Neutrophil (primary cell): ENCODE measurements around the gene ABI1.

Experiments
- H3K27ac ChIP-seq: fragments of 200-600 bp; sonication (generic); 2 replicates; pipeline ENCODE4 v1.5.1; 2016; ENCODE audit warnings: mild to moderate bottlenecking, moderate library complexity
- H3K27me3 ChIP-seq: fragments of 200-600 bp; sonication (generic); 2 replicates; pipeline ENCODE4 v1.6.0; 2016; ENCODE audit warnings: mild to moderate bottlenecking
- H3K36me3 ChIP-seq: fragments of 200-600 bp; sonication (generic); 2 replicates; pipeline ENCODE4 v1.5.1; 2017
- H3K4me1 ChIP-seq, 2 experiments: fragments of 200-600 bp in 1 of 2; sonication (generic) in 1 of 2; 1 replicate in 1 of 2; 2 replicates in 1 of 2; pipeline versions ENCODE4 v1.5.1 to v1.6.1; 2013 to 2016; ENCODE audit warnings: low read depth in 1 of 2, low read length in 1 of 2, mild to moderate bottlenecking in 1 of 2, moderate library complexity in 1 of 2; ENCODE audit not compliant: control insufficient read depth in 1 of 2, insufficient read depth in 1 of 2
- H3K4me3 ChIP-seq, 2 experiments: fragments of 200-600 bp in 1 of 2; sonication (generic) in 1 of 2; 1 replicate in 1 of 2; 2 replicates in 1 of 2; pipeline ENCODE4 v1.5.1; 2013 to 2016; ENCODE audit warnings: low read depth in 1 of 2, low read length in 1 of 2, mild to moderate bottlenecking in 1 of 2, moderate library complexity in 1 of 2
- H3K9me3 ChIP-seq: fragments of 200-600 bp; sonication (generic); 2 replicates; pipeline ENCODE4 v1.5.1; 2016
- TF ChIP-seq, protein P1 (sequence below): fragments of 200-600 bp; sonication (generic); IDR thresholded peaks from 2 replicates; pipeline ENCODE4 v1.5.1; 2016; ENCODE audit warnings: antibody characterized with exemption

Gene ABI1

DNA sequence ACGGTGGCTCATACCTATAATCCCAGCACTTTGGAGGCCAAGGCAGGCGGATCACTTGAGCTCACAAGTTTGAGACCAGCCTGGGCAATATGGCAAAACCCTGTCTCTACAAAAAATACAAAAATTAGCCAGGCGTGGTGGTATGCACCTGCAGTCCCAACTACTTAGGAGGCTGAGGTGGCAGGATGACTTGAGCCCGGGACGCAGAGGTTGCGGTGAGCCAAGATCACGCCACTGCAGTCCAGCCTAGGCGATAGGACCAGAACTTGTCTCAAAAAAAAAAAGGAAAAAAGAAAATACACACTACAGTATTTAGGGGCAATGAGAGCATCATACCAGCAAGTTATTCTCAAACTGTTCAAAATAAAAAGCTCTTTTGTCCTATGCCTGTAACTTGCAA is 59.5 kb downstream of the ABI1 start:
- Histone ChIP-seq H3K4me3 (no peak overlapping the region), H3K27ac (no peak overlapping the region), H3K36me3 (no peaks in the 10 kb centered on the region), H3K27me3 (no peaks in the 10 kb centered on the region), H3K9me3 (no peaks in the 10 kb centered on the region), H3K4me1 (no peaks in the 10 kb centered on the region)
- TF ChIP-seq, protein P1, sequence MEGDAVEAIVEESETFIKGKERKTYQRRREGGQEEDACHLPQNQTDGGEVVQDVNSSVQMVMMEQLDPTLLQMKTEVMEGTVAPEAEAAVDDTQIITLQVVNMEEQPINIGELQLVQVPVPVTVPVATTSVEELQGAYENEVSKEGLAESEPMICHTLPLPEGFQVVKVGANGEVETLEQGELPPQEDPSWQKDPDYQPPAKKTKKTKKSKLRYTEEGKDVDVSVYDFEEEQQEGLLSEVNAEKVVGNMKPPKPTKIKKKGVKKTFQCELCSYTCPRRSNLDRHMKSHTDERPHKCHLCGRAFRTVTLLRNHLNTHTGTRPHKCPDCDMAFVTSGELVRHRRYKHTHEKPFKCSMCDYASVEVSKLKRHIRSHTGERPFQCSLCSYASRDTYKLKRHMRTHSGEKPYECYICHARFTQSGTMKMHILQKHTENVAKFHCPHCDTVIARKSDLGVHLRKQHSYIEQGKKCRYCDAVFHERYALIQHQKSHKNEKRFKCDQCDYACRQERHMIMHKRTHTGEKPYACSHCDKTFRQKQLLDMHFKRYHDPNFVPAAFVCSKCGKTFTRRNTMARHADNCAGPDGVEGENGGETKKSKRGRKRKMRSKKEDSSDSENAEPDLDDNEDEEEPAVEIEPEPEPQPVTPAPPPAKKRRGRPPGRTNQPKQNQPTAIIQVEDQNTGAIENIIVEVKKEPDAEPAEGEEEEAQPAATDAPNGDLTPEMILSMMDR: no peak

GRCh38 chr10:26800468-26800867 is 60.3 kb downstream of the ABI1 start:
- H3K27ac ChIP-seq: no peak overlapping the region
- no peaks in the 10 kb centered on the region for H3K27me3 ChIP-seq
- H3K9me3 ChIP-seq: no peaks in the 10 kb centered on the region
- no peaks in the 10 kb centered on the region for H3K4me1 ChIP-seq
- no peaks in the 10 kb centered on the region for H3K36me3 ChIP-seq
- TF ChIP-seq, protein P1: no peak
- no peak overlapping the region for H3K4me3 ChIP-seq

- H3K27ac ChIP-seq: no peak overlapping the region
- no peak overlapping the region for H3K4me3 ChIP-seq
- TF ChIP-seq, protein P1: no peak
- H3K4me1 ChIP-seq: no peaks in the 10 kb centered on the region
- H3K27me3 ChIP-seq: no peaks in the 10 kb centered on the region
- no peaks in the 10 kb centered on the region for H3K36me3 ChIP-seq
- H3K9me3 ChIP-seq: no peaks in the 10 kb centered on the region
These were observed 61.4 kb downstream of the ABI1 start for GRCh38 chr10:26799342-26799741.

GRCh38 chr10:26798298-26798697 is 62.5 kb downstream of the ABI1 start:
- H3K4me1 ChIP-seq: no peaks in the 10 kb centered on the region

GRCh38 chr10:26797340-26797739 is 63.4 kb downstream of the ABI1 start:
- Histone ChIP-seq H3K36me3 (no peaks in the 10 kb centered on the region), H3K27ac (no peak overlapping the region), H3K9me3 (no peaks in the 10 kb centered on the region), H3K4me3 (no peak overlapping the region), H3K4me1 (no peaks in the 10 kb centered on the region), H3K27me3 (no peaks in the 10 kb centered on the region)
- TF ChIP-seq, protein P1: no peak

More at GRCh38 chr10:26798298-26798697, 62.5 kb downstream of the ABI1 start:
- Histone ChIP-seq H3K4me3 (no peak overlapping the region), H3K36me3 (no peaks in the 10 kb centered on the region), H3K9me3 (no peaks in the 10 kb centered on the region), H3K27ac (no peak overlapping the region), H3K27me3 (no peaks in the 10 kb centered on the region)
- TF ChIP-seq, protein P1: no peak
